ENCODE measurements around the gene MAGEC3.
"Not testable (repeated sequence)": the region's sequence is repeated elsewhere in the genome, so short reads cannot be mapped to it uniquely, and the experiment has no call there.

Gene MAGEC3, protein sequence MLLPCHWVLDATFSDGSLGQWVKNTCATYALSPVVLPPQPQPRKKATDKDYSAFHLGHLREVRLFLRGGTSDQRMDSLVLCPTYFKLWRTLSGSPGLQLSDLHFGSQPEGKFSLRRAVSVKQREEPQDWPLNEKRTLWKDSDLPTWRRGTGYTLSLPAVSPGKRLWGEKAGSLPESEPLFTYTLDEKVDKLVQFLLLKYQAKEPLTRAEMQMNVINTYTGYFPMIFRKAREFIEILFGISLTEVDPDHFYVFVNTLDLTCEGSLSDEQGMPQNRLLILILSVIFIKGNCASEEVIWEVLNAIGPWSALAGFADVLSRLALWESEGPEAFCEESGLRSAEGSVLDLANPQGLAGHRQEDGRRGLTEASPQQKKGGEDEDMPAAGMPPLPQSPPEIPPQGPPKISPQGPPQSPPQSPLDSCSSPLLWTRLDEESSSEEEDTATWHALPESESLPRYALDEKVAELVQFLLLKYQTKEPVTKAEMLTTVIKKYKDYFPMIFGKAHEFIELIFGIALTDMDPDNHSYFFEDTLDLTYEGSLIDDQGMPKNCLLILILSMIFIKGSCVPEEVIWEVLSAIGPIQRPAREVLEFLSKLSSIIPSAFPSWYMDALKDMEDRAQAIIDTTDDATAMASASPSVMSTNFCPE

DNA sequence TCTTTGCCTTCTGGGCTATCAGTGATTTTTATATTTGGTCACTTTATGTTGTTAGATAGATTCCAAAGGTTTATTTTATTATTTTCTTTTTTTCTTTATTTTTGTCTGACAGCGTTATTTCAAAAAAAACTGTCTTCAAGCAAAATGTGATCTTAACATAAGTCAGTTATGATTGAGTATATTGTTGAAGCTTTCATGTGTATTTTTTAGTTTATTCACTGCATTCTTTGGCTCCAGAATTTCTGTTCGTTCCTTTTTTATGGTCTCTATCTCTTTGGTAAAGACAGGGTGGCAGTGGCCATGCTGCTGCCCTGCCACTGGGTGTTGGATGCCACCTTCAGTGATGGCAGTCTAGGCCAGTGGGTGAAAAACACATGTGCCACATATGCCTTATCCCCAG, at the start of gene MAGEC3:
Gene MAGEC3 (plus strand): TSS at position 301 of the 400 bp plus-strand sequence. CDS start 0 bp downstream, at position 301.
- DNase-seq: no peak

DNA sequence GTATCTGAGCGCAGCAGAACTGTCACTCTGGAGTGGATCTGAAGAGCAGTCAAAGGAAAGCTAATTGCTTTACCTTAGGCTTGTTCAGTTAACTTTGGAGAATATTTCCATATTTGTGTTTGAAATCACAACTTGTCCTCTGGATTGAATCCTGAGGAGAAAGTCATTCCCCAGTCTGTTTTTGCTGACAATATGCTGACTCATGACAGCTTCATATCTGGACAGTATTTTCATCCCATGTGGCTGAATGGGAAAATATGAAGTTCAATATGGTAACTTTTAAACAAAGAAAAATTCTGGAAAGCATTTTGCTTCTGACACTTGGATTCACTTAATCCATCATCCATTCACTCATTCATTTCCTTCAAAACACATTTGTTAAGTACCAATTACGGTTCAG, 46.3 kb upstream of the MAGEC3 start:
- DNase-seq: no peak

DNA sequence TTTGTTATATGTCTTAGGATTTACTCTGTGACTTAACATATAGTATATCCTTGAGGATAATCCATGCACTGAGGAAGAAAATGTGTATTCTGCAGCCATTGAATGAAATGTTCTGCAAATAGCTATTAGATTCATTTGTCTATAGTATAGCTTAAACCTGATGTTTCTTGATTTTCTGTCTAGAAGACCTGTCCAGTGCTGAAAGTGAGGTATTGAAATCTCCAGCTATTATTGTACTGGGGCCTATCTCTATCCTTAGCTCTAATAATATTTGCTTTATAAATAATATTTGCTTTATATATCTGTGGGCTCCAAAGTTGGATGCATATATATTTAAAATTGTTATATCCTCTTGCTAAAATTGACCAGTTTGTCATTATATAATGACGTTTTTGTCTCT, 26.7 kb upstream of the MAGEC3 start:
- DNase-seq: no peak

DNA sequence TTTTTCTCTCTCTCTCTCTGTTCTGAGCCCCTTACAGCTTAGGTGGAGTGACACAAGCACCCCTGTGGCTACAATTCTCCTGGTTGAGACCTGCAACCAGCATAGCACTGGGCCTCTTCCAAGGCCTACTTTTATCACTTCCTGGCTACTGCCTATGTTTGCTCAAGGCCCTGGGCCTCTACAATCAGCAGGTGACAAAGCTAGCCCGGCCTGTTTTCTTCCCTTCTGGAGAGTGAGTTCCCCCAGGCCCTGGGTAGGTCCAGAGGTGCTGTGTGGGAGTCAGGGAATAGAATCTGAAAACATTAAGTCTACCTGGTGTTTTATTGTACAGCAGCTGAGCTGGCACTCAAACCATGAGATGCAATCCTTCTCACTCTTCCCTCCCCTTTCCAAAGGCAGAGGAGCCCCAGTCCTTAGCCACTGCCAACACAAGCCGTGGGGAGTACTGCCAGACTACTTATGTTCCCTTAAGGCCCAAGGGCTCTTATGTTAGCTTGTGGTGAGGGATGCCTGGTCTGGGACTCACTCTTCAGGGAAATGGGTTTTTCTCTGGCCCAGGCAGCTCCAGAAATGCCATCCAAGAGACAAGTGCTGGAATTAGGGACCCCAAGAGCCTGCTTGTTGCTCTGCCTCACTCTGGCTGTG, 23.8 kb upstream of the MAGEC3 start:
- DNase-seq: peak; percentile 25

DNA sequence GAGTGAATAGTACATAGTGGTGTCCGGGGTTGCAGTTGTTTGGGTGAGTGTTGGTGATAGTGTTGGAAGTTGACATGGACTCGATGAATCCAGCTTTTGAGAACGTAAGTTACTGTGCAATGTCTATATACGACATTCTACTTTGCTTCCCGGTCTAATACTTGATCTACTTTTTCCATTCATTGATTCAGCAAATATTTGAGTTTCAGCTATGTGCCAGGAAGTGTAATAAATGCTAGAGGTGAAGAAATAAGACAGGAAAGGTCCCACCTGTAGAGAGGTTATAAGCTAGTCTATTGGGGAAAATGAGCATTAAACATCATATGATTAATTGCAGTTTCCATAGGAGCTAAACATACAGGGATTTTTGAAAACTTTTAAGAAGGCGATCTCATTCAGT, 22.2 kb upstream of the MAGEC3 start:
- DNase-seq: no peak

DNA sequence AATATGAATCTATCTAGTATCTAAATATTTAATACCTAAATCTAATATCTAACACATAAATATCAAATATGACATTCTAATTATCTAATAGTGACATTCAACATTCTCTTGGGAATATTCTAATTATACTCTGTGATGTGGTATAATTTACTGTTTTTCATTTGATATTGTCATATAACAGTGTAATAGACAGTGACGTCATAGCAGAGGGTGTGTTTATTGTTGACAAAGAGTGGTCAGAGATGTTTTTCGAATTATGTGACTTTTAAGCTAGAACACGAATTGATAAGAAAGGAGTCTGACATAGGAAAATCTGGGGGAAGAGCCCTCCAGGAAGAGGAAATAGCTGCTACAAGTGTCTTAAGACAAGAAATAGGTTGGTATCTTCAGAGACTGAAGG, 5.9 kb upstream of the MAGEC3 start:
- DNase-seq: no peak

DNA sequence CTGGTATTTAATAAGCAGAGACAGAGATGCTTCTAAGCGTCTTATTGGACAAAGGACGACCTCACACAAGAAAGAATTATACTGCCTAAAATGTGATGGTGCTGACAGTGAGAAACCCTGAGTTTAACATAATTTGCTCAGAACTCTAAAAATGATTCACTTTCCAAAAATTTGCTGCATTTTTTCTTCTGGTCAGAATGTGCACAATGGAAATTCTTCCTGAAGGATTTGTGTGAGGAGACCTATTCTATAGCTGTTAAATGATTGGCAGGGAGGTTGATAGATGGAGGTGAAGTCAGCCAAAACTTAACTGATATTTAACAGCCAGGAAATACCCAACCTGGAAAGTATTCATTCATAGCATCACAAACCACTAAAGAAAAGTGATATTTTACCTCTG, 1.7 kb downstream of the MAGEC3 start:
- DNase-seq: no peak

DNA sequence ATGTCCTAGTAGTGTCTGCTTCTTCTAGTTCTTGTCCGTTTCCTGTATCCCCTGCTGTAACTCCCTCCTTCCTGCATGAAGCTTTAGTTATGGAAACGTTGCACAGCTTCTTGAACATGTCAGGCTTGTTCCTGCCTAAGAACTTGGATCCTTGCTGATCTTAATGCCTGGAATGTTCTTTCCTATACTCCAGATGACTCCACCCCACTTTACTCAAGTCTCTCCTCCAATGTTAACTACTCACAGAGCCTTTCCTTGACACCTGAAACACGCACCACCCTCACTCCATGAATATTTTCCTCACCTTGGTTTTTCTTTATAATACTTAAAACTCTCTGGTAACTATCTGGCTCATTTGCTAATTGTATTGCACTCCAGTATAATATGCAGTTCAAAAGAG, 19.4 kb downstream of the MAGEC3 start:
- DNase-seq: no peak

DNA sequence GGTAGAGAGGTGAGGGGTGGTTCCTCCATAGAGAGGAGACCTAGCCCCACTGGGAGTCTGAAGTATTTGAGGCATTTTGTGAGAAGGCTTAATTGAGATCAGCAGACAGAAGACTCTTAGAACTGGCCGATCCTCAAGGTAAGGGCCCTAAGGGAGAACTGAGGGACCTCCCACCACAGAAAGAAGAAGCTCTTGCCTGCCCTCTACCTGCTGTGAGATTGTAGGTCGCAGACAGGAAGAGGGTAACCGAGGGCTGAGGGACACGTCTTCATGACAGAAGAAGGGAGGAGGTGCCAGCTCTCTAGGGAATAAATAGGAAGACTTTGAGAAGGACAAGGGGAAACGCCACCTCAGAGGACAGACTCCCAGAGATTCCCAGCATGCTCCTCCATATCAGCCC, 41.5 kb downstream of the MAGEC3 start:
- peak; percentile 9 for DNase-seq

DNA sequence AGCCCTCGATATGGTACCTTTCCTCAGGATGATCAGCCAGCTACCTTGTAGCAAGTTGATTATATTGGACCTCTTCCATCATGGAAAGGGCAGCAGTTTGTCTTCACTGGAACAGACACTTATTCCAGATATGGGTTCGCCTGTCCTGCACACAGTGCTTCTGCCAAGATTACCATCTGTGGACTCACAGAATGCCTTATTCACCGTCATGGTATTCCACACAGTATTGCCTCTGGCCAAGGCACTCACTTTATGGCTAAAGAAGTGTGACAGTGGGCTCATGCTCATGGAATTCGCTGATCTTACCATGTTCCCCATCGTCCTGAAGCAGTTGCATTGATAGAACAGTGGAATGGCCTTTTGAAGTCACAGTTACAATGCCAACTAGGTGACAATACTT, 50.7 kb downstream of the MAGEC3 start:
- DNase-seq: not testable (repeated sequence)

DNA sequence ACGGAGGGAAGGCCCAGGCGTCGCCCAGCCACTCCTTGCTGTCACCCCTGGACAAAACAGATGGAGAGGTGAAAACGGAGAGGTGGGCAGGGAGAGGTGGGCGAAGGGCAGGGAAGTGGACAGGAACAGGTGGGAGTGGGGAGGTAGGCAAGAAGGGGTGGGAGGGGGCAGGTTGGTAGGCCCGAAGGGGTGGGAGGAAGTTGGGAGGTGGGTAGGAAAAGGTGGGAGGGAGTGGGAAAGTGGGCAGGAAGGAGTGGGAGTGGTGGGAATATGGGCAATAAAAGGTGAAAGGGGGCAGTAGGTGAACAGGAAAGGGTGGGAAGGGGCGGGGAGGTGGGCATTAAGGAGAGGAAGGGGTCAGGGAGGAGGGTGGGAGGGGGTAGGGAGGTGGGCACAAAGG, 56.6 kb downstream of the MAGEC3 start:
- no peak for DNase-seq

DNA sequence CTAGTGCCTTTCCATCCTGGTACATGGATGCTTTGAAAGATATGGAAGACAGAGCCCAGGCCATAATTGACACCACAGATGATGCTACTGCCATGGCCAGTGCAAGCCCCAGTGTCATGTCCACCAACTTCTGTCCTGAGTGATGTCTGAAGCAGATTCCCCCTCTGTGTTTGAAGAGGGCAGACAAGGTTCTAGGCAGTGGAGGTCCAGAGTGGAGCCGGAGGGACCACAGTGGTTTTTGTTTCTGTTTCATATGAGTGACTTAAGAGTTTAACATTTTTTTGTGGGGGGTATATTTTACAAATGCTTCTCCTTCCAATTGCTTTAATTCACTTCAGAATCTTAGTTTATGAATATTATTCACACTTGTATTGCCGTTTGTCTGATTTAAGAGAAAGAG, 59.6 kb downstream of the MAGEC3 start:
- no peak for DNase-seq

DNA sequence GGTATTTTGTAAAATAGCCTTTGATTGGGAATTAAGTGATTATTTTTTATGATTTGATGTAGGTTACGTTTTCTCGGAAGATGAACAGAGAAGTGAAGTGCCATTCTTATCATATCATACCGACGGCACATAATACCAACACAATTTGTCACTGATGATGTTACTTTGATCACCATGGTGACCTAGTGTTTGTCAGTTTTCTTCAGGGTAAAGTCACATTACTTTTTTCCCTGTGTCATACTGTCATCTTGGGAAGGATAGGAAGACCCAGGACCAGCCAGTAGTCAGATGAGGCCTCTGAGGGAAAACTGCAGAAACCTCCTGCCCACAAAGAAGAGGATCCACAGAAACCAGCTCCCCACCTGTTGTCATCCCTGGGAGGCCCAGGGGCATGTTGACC, 64.2 kb downstream of the MAGEC3 start:
- DNase-seq: no peak

DNA sequence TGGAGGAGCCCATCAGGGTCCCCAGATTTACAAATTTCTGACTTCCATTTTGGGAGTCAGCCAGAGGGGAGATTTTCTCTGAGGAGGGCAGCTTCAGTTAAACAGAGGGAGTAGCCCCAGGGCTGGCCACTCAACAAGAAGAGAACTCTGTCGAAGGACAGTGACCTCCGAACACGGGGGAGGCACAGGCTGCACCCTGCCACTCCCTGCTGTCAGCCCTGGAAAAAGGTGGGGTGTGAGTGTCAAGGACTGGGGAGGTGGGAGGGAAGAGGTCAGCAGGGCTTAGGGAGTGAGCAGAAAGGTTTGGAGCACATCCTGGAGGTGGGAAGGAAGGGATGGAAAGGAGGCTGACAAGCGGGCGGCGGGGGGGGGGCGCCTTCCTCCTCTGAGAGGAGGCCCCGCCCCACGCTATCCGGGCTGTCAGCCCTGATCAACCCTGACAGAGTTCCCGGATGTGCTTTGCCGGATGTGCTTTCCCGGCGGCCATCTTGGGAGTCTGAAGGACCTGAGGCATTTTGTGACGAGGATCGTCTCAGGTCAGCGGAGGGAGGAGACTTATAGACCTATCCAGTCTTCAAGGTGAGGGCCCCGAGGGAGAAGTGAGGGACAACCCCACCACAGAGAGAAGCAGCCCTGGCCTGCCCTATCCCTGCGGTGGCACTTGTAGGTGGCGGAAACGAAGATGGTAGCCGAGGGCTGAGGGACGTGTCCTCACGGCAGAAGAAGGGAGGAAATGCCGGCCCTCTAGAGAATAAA, 65.5 kb downstream of the MAGEC3 start, which contains the start of gene MAGEC1:
Gene MAGEC1 (plus strand): TSS at position 495 of the 756 bp plus-strand sequence. CDS start 1,179 bp downstream, outside the sequence.
- DNase-seq: peak; percentile 75

DNA sequence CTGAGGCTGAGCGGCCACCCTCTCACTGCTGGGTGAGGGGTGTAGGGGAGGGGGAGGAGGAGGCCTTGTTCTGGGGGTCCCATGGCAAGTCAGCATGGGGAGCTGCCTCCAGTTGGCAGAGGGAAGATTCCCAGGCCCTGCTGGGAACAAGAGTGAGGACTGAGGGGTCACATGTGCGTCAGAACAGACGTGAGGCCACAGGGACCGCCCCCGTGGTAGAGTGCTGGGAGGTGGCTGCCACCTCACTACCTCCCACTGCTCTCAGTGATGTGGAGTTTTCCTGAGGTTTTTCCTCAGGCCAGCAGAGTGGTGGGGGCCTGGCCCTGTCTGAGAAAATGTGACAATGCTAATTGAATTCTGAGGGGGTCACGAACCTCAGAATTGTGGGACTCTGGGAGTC, 66.1 kb downstream of the MAGEC3 start:
- peak; percentile 12 for DNase-seq

DNA sequence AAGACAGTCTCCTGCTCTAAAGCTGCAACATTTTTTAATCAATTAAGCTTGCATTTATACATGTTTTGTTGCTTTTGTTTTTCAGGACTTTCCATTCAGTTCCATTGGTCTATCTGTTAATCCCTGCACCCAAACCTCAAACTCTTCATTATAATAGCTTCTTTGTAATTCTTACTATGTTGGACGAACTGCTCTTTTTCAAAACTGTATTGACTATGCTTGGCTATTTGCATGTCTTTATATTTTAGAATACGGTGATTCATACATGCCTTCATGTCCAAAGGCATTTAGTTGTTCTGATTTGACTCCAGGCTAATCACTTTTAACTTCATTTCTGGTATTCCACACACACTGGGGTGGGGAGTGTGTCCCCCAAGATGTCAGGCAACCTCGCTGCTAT, 79.7 kb downstream of the MAGEC3 start:
- DNase-seq: no peak

DNA sequence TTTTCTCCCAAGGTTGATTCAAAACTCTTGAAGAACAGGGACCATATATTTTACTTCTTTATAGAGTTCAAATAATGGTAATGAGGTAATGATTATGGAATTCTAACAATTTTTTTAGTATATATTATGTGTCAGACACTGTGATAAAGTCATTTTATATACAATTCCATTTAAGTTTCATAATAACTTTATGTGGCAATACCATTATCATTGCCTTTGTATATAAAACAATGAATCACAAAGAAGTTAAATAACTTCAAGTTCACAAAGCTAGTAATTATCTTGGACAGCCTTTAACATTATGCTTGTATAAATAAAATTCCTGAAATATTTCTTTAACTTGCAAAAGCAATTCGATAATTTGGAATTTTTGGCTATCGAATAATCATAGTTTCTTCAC, 86.2 kb downstream of the MAGEC3 start:
- no peak for DNase-seq

DNA sequence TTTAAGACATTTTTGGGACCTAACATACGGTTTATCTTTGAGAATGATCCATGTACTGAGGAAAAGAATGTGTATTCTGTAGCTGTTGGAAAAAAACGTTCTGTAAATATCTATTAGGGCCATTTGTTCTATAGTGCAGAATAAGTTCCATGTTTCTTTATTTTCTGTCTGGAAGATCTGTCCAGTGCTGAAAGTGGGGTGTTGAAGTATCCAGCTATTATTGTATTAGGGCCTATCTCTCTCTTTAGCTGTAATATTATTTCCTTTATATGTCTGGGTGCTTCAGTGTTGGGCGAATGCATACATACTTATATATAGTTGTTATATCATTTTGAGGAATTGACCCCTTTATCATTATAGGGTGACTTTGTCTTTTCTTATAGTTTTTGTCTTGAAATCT, 90.3 kb downstream of the MAGEC3 start:
- no peak for DNase-seq

DNA sequence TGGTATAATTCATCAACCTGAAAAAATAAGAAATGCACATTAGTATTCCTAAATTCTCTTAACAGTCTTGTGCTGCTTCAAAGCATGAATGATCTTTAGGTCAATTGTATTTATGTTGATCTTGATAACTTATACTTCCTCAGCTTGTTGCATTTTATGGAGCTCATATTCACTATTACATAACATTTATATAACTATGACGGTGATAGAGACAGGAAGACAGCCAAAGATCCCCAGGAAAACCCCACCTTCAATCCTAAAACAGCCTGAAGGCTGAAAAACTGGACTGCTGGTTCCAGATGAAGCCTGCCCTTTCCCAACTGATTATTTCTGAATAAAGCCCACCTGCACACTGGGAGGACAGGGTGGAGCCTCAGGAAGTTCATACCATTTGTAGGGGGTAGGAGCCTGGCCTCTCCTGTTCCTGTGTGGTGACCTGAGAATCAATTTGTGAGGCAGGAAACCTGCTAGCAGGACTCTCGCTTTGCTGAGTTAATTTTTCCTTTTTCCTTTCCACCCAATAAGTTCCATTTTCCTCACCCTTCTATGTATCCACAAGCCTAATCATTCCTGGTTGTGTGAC, 96.0 kb downstream of the MAGEC3 start:
- no peak for DNase-seq

DNA sequence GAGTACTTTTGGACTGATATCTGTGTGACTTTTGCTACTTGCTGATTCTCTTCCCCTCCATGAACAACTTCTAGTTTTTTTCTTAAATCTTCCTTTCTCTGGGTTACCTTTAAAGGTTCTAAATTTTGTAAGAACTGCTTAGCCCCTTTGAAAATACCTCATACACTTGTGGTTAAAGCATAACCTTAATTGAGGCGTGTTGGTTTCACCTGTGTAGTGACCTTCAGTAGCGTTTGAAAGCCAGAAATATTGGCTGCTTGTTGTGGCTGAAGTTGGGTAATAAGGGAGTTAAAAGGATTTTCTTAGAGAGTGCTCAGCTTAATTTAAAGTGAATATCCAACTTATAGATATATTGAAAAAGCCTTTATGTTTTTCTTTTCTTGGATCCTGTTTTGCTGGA, 97.5 kb downstream of the MAGEC3 start:
- no peak for DNase-seq

DNA sequence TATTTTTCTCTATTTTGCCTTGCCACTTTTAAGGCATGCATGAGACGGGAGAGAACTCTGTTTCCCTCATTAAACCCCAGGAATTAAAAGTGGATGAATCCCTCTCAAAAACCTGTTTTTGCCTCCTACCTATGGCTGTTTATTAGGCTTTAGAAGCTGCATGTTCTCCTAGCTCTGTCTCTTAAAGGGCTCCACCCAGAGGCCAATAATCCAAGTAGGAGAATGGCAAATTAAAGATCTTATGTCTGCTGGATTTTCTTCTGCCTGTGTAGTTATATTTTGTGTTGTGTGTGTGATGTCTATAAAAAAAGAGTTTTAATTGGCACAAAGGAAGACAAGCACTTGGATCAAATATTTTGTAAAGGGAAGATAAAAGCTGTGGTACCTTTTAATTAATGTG, 98.0 kb downstream of the MAGEC3 start:
- DNase-seq: no peak

DNA sequence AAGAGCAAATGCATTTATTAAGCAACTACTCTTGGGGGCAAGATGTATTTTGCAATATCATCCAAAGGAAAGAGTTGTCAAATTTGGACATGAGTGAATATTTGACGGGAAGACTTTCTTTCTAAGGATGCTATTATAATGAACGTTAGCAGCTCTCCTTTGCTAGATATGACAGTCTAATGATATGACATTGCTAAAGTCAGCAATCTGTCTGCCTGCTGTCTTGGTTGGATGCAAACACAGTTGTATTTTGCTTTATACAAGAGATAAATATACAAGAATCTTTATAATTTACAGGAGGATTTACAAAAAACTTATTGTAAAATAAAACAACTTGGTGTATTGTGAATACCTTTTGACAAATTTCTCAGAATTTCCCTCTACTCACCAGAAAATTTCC, 103.1 kb downstream of the MAGEC3 start:
- DNase-seq: no peak

DNA sequence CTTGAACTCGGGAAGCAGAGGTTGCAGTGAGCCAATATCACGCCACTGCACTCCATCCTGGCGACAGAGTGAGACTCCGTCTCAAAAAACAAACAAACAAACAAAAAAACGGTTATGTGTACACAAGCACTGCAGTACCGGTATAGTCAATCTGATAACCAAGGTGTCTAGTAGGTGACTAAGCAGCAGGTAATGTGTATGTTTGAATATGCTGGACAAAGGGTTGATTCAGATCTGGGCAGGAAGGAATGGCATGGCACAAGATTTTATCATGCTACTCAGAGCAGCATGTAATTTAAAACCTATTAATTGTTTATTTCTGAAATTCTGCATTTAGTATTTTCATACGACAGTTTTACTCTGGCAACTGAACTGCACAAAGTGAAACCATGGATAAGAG, 107.3 kb downstream of the MAGEC3 start:
- no peak for DNase-seq

Data from NCI-H1092 treated with DMSO at 0.1 percent for 48 hours (cell line).